OCI-LY1 (cell line): ENCODE results near the gene ERG.

Experiments
- CTCF ChIP-seq: fragments of 200-600 bp; sonication (generic), shearing (Covaris generic); IDR thresholded peaks from 2 replicates; pipeline ENCODE4 v1.5.1; 2017; ENCODE audit warnings: mild to moderate bottlenecking, antibody characterized with exemption, low read length, moderate library complexity, mixed read lengths
- EZH2 ChIP-seq: fragments of 200-600 bp; sonication (generic), shearing (Covaris generic); IDR thresholded peaks from 2 replicates; pipeline ENCODE4 v1.8.0; 2017; ENCODE audit warnings: borderline replicate concordance, mixed run types, mild to moderate bottlenecking, antibody characterized with exemption, low read length, moderate library complexity, mixed read lengths

GRCh38 chr21:38534591-38534990 lies 36.3 kb upstream of the ERG start:
- no peak for TF ChIP-seq CTCF
- no peak for TF ChIP-seq EZH2
